Measurements from ENCODE around the gene PFDN2. TPM values are rescaled to one million over a fixed set of nuclear protein-coding genes. Genes with fewer than 3 reads are reported as not detected.

The PFDN2 gene
- total RNA-seq, 1 donor: 21.8 TPM

DNA sequence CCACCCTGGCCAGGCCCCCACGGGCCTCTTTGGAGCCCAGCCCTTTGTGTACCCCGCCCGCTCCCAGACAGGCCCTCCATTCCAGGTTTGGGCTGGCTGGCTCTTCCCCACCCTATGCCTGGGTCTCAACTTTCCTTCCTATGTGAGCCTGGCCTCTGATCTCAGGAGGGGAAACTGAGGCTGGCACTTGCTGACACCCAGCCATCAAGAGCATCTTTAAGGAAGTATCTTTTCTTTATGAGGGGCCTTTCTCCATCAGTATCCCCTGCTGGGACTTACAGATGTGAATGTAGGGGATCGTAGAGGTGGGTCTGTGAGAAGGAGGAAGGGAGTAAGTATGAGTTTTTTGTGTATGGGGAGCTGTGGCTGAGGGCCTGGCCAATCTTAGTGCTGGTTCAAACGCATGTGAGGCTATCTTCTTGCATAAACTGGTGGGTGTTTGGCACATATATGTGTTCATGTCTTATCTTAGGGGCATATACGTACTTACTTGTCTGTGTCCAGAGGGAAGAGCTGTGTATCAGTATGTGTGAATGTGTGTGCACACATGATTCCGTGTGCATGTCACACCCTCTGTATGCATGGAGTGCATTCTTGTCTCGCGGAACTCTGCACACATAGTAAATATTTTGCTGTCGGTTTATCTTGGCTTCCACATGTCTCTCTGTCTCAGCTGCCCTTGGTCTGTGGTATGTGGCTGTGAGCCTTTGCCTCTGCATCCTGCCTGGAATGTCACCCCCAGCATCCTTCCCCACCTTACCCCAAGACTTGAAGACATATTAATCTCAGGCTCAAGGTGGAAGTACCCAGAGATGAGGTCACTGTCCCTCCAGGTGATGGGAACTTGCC lies 33.9 kb downstream of the PFDN2 start:
- DNase-seq (ENCODE audit: low read depth in 2 of 3, low spot score in 2 of 3): no peak

DNA sequence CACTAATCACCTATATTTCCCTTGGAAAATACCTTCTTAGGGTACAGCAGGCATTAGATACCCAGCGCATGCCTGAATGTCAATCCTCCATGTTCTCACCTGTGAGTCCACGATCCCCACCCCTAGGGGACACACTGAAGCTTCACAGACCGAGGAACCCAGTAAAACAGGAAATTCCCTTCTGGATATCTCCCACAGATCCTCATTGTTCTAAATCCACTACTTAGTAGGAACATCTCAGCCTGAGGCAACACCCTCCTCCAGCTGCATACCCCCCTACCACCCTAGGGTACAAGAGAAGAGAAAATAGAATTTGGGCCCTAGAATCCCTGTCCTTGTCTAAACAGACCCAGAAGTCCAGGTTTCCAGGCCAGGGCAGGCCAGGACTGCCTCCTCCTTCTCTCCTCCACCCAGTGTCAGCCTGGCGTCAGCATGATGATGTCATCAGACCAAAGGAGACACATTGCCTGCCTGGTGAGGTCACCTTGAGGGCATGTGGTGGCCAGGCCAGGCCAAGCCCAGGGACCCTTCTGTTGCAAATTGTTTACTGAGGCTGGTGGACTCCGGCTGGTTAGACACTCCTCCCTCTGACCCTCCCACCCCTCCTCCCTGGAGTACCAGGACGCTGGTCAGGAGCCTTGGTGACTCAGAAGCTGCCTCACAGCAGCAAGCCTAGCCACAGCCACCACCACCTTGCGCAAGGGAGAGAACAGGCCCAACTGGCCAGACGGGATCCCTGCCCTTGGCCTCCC lies 34.7 kb downstream of the PFDN2 start:
- DNase-seq (ENCODE audit: low read depth in 2 of 3, low spot score in 2 of 3): no peak

DNA sequence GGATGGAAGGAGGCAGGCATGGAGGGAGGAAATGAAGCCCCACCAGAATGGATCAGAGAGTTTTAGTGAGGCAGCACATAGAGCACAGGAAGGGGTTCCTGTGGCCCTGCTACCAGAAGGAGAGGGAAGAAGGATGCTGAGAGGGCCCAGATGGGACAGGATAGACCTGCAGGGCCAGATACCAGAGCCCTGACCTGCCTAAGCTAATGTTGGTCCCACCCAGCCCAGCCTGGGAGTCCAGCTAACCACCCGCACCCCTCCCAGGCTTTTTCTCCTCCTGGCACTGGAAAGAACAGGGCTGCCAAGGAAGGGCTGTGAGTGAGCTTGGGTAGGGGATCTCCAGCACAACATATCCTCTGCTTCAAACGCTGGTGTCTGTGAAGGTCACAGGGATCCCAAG lies 35.4 kb downstream of the PFDN2 start:
- DNase-seq (ENCODE audit: low read depth in 2 of 3, low spot score in 2 of 3): no peak

DNA sequence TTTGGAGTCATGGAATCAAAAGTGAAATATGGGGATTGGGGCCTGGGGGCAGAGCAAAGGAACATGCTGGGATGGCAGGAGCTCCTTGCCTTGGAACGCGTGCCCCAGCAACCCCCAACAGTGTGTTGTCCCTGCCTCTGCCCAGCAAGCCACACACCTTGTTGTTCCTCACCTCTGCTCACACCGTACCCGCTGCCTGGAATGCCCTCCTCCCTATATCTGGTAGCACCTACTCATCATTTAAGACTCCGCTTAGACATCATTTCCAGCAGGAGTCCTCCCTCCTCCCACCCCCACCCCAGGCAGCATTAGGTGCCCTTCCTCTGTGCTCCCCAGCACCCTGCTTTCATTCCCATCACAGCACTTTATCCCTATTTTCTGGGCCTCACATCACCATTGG lies 36.3 kb downstream of the PFDN2 start:
- no peak for DNase-seq (ENCODE audit: low read depth in 2 of 3, low spot score in 2 of 3)

DNA sequence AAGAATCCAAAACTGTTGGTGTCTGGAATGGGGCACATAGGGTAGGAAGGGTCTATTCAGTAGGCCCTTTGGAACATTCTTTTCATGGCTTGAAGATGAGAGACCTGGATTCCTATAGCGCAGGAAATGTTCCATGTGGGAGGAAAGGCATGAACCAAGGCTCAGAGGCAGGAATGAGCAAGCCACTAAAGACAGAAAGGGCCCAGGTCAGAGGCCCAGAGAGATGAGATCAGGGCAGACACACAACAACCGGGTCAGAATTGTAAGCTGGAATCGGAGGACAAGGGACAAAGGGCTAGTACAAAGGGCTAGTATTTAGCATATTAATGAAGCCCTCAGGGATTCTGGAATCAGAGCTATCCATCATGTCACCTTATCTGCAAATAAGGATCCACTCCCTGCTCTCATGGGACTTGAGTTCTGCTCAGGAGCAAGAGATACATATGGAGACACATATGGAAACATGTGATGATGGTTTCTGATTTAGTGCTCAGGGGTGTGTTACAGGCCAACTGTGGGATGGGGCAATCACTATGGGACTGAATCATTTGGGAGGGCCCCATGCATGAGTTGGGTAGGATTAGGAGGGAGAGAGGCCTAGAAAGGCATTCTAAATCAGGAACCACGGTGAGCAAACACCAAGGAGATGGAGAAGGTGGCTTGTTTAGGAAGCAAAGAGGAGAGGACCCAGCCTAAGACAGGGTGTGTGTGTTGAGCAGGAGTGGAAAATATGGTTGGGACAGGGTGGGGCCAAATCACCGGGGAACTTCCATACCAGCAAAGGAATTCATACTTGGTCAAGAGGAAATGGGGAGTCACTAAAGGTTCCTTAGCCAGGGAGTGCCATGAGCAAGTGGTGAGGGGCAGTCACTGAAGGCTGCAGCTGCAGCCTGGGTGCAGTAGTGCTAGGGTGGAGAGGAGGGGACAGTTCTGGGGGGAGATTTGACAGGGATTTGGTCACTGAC lies 37.1 kb downstream of the PFDN2 start:
- DNase-seq (ENCODE audit: low read depth in 2 of 3, low spot score in 2 of 3): no peak

DNA sequence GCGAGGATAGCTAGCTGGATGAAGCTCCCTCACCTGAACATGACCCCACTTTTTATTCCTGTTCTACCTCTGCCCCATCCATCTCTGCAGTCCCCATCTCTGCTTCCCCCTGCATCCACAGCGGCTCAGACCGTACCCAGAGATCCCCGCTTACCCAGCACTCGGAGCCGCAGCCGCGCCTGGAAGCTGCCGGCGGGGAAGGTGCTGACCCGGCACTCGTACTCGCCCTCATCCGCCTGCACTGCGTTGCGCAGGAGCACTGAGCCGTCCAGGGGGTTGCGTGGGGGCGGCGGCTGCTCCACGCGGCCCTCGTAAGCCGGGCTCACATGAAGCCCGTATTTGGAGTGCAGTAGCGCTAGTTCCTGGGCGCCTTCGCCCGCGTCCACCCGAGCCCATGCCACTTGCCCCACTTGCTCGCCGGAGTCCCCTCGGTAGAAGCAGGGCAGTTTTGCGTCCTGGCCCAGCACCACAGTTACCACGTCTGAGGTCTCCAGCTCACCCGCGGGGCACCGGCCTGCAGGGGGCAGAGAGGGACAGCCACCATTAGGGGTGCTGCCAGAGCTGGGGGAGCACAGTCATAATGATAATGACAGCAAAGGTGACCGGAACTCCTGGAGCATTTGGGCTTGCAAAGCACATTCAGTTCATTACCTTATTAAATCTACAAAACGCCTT lies 38.3 kb downstream of the PFDN2 start:
- no peak for DNase-seq (ENCODE audit: low read depth in 2 of 3, low spot score in 2 of 3)

DNA sequence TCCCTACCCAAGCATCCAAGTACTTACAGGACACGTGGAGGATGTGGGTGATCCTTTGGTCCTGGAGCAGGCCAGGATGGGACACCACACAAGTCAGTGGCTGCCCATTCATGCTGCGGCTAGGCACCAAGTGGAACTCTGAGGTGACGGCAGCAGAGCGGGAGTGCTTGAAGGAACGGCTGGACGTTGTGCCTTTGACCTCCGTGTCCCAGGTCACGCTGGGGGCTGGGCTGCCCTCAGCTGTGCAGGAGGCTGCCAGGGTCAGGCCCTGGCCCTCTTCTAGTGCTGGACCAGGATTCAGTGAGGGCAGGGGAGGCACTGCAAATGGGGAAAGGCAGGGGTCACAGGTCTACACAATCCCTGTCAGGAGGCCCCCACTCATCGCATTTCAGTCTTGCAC lies 40.4 kb downstream of the PFDN2 start:
- no peak for DNase-seq (ENCODE audit: low read depth in 2 of 3, low spot score in 2 of 3)

DNA sequence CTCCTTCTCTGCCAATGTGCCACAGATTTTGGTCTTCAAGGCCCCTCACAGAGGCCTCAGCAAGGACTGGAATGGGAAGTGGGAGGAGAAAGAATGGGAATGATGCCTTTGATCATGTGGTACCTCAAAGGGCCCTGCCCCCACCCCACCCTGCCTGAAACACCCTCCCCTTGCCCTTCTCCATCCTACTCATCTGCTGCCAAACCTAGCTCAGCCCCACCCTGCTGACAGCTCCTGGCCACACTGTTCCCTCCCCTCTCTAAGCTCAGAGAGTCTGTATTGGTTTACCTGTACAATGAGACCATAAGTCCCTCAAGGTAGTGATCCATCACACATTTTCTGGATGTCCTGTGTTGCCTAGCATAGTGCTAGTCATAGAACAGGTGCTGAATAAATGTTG lies 41.4 kb downstream of the PFDN2 start:
- no peak for DNase-seq (ENCODE audit: low read depth in 2 of 3, low spot score in 2 of 3)

DNA sequence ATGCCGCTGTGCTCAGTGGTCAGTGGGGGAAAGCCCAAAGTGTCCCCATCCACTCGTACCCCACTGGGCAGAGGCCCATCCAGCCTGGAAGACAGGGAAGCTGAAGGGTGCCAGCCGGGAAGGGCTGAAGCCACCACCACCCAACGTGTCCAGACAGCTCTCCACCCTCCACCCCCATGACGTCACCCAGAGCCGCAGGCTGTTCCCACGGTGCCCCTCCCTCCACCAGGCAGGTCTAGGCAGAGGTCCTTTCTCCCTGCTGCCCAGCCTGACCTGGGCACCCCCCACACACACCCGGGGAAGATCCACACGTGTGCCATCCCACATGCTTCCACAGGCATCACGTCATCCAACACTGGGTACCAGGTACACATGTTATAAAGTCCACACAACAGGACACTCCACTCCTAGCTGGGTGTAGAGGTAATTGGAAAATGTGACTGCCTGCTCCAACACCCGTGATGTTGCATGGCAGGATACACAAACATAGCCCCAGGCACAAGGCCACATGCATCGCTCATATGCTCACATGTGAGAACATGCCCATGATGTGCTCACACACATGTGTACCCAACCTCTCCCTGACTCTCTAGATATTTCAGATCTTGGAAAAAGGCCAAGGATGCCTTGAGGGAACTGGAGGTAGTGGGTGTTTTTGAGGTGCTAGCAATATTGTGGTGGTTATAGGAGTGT lies 43.0 kb downstream of the PFDN2 start:
- DNase-seq (ENCODE audit: low read depth in 2 of 3, low spot score in 2 of 3): no peak

DNA sequence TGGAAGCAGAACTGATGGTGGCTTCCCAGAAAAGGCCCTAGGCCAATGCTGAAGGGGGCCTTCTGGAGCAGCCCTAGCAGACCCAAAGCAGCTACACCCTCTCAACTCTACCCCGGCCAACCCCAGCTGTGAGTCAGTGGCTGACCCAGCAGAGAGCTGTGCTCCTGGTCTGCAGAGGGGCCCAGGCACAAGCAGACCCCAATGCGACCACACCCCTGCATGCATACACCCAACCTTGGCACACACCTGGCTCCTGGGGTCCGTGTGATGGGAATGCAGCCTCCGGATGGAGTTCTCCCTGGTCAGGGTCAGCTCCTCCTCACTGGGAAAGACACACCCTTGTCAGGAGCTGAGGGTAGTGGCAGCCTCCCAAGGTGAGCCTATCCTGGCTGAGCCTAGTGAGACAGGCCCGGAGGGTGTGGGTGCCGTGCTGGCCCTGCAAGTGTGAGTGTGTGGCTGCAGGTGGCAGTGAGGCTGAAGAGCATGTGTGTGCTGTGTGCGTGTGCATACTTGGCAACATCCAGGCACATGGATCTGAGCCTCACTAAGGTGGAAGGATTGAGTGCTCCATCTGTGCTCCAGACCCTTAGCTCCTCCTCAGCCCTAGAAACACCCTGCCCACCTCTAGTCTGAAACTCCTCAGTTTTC lies 44.2 kb downstream of the PFDN2 start:
- peak in 1 of 3 donors; percentile 19 for DNase-seq (ENCODE audit: low read depth in 2 of 3, low spot score in 2 of 3)

DNA sequence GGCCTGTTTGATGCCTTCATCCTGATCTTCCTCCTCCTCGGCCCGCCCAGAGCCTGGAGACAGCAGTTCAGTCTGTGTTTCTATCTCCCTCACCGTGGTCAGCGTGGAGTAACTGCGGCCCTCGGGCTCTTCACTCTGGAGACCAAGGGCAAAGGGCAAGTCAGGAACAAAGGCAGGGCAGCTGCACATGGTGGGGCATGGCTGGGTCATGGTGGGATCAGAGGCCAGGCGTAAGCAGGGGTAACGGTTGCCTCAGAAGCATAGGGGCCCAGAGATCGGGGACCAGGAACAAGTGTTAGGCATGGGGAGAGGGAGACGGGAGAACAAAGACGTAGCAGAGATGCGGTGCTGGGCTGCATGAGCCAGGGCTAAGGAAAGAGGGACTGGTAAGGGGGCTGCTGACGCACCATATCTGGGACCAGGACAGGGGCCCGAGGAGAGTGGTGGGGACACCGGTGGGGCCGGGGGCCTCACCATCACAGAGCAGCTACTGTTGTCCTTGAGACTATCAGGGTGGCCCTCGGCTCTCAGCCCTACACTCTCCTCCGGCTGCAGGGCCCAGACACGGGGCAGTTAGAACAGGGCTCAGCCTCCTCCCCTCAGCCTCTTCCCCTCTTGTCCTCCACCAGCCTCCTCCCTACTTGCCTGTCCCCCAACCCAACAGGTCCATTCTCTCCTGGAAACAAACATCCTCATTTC lies 44.9 kb downstream of the PFDN2 start:
- DNase-seq (ENCODE audit: low read depth in 2 of 3, low spot score in 2 of 3): no peak

DNA sequence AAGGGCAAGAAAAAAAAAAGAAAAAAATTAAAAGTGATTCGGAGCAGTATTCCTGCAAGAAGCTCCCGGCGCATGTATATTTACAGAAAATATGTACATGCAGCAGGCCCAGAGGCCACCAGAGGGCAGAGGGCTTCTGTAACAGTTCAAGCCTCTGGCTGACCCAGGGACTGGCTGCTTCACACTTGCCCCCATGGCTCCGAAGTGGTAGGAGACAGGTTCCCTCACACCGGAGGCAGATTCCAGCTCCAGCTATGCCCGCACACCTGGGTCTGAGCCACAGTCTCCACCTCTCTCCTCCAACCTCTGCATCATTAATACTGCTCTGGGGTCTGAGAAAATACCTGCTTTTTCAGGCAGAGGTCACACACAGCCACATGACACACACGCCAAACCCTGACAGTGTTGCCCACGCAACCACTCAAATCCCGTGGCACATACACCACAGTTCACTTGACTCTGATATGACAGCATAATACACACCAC lies 45.9 kb downstream of the PFDN2 start:
- peak in 2 of 3 donors; percentile 65 to 74 for DNase-seq (ENCODE audit: low read depth in 2 of 3, low spot score in 2 of 3)

DNA sequence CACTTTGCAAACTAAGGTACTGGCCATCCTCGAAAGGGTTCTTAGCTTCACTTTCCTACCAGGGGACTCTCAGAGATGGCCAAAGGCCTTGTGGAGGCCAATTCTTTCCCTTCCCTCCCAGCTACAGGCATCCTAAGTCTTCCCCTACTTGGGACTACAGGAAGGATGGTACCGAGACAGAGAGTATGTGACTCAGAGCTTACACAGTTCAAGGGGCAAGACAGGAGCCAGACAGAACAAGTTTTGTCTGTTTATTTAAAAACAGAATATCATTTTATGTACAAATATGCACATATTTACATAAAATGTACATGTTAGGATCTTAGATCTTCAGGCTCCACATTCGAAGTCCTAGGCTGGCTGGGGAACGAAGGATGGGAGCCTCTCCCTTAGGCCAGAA lies 47.1 kb downstream of the PFDN2 start:
- DNase-seq (ENCODE audit: low read depth in 2 of 3, low spot score in 2 of 3): no peak

DNA sequence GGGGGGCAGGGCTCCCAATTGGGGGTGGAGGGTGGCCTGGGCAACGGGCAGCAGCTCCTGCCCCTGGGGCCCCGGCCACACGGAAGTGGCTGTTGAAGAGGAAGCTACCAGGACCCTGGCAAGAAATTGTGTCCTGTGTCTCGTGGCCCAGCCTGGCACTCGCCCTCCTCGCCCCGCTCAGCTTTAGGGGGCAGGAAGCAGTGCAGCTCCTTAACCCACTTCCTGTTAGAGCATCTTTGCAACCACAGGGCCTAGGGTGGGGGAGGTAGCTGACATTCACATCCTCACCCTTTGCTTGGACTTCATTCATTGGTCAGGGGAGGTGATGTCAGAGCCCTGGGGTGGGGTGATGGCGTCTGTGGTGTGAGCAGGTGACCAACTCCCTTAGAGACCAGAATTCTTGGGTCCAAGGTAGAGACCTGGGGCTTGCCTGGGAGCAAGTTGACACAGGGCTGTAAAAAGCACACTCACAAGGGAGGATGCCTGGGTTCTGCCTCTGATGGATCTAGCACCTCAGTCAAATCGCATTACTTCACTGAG lies 48.0 kb downstream of the PFDN2 start, which contains the start of gene ARHGAP30:
Gene ARHGAP30, minus strand, starts transcription at position 161 of the 540 bp plus-strand sequence. CDS start 267 bp downstream, outside the sequence.
- peak; percentile 45 to 97 (median 88) for DNase-seq (ENCODE audit: low read depth in 2 of 3, low spot score in 2 of 3)

DNA sequence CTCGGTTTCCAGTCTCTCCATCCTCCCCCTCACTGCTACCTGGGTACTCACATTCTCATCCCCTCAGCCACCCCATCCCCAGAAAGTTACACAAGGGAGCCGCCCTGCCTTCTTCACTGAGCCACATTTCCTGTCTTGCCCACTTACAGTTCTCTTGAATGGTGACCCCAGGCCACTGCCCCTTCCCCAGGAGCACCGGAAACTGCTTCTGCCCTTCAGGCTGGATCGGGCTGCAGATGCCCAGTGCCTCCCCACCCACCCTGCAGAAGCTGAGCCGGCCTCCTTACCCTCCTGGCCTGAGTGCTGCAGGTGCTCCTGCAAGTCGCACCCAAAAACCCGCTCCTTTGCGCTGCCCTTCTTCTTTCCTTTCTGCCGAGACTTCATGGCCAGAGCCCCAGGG lies 48.6 kb downstream of the PFDN2 start:
- no peak for DNase-seq (ENCODE audit: low read depth in 2 of 3, low spot score in 2 of 3)

DNA sequence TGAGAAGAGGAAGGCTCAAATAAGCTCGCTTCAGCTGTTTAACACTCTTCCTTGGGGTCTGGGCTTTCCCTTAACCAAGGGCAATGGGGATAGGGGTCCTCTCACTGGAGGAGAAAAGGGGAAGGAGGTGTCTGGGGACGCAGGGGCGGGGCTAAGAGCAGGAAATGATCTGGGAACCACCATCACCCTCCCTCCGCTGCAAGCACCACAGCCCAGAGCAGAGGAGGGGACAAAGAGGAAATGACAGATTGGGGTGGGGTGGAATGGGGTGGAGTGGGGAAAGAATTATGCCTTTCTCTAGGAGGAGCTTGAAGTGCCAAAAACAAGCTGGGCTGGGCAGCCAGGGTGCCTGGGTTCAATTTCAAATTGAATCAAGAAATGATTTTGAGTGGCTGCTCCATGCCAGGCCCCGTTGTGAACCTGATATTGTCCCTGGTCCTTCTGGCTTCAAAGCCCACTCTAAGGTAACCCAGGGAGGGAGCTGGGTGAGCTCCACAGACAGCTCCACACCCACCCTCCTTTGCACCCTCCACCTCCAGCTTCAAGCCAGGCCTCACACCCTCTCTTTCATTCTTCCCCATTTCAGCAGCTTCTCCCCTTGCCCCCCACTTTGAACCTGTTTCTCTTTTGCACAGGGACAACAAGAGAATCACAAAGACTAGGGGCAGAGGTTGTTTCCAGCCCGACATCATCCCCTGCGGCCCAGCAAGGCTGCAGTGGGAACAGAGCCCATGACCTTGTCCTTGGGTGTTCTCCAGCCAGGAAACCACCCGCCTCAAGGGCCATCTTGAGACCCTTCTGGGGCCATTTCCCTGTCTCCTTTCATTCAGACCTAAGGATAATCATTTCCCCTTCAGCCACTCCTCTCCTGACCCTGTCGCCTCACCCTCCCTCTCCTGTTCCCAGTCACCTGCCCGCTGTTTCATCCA lies 49.3 kb downstream of the PFDN2 start:
- DNase-seq (ENCODE audit: low read depth in 2 of 3, low spot score in 2 of 3): peak; percentile 55 to 97 (median 95)

DNA sequence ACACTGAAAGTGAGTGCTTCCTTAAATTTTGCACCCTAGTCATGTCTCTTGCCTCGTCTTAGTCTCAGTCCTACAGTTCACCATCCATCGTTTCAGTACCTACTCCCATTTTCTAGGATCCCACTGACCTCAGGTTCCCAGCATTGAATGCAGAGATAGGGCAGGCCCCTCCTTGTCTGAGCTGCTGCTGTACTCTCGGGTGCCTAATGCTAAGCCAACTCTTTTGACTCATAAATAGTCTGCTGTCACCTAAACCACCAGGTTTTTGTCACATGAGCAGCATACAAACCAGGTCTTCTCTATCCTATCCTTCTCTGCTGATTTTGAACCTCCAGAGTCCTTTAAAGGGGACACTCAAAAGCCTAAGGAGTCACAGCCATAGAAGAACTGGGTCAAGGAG lies 51.1 kb downstream of the PFDN2 start:
- DNase-seq (ENCODE audit: low read depth in 2 of 3, low spot score in 2 of 3): no peak
